ENCODE results near the gene STIL.

- TF ChIP-seq CTCF (IDR thresholded peaks at IDR 0.05; ENCODE audit: low read depth, low read length, missing input control) (no peak), RAD21 (IDR thresholded peaks at IDR 0.05) (no peak), ZBTB33 (IDR thresholded peaks at IDR 0.05) (no peak), GABPA (IDR thresholded peaks at IDR 0.05 in 1 of 2, conservative IDR thresholded peaks at IDR 0.05 in 1 of 2) (no peak), TAF1 (conservative IDR thresholded peaks at IDR 0.05) (no peak), MAX (IDR thresholded peaks at IDR 0.05) (no peak), YY1 (IDR thresholded peaks at IDR 0.05) (no peak)
These were observed 97.5 kb downstream of the STIL start for GRCh38 chr1:47216278-47217059.

Data from liver (tissue), 3 donors.